Neural progenitor cell (in vitro differentiated cells): ENCODE results near the gene SLC25A47. TPM values are rescaled to one million over a fixed set of nuclear protein-coding genes. Genes with fewer than 3 reads are reported as not detected.

Experiments
- DNase-seq: peaks from one replicate; pipeline ENCODE4 v3.0.0-alpha.2; 2016; ENCODE audit warnings: low spot score
- H2AFZ ChIP-seq: fragments of 200-600 bp; sonication (generic); replicated peaks from 2 replicates; pipeline ENCODE4 v1.6.1; 2016; ENCODE audit warnings: antibody characterized with exemption
- H3F3A ChIP-seq: fragments of 200-600 bp; sonication (generic); 2 replicates; pipeline ENCODE4 v1.6.1; 2016; ENCODE audit warnings: antibody characterized with exemption, low read depth
- H3K27ac ChIP-seq: fragments of 200-600 bp; sonication (generic); 2 replicates; pipeline ENCODE4 v1.5.1; 2016; ENCODE audit warnings: mild to moderate bottlenecking
- H3K27me3 ChIP-seq: fragments of 200-600 bp; sonication (generic); 2 replicates; pipeline ENCODE4 v1.6.1; 2016; ENCODE audit warnings: mild to moderate bottlenecking, moderate library complexity
- H3K36me3 ChIP-seq: fragments of 200-600 bp; sonication (generic); 2 replicates; pipeline ENCODE4 v1.5.1; 2016
- H3K4me1 ChIP-seq: fragments of 200-600 bp; sonication (generic); 2 replicates; pipeline ENCODE4 v1.6.1; 2016; ENCODE audit warnings: mixed run types
- H3K4me2 ChIP-seq: fragments of 200-600 bp; sonication (generic); 2 replicates; pipeline ENCODE4 v1.6.1; 2016
- H3K4me3 ChIP-seq: fragments of 200-600 bp; sonication (generic); 2 replicates; pipeline ENCODE4 v1.5.1; 2016
- H3K79me2 ChIP-seq: fragments of 200-600 bp; sonication (generic); 2 replicates; pipeline ENCODE4 v1.6.1; 2016; ENCODE audit warnings: low read depth
- H3K9ac ChIP-seq: fragments of 200-600 bp; sonication (generic); 2 replicates; pipeline ENCODE4 v1.6.1; 2016
- H3K9me3 ChIP-seq: fragments of 200-600 bp; sonication (generic); 2 replicates; pipeline ENCODE4 v1.5.1; 2016; ENCODE audit warnings: low read depth
- H4K20me1 ChIP-seq: fragments of 200-600 bp; sonication (generic); 2 replicates; pipeline ENCODE4 v1.6.1; 2016; ENCODE audit warnings: low read depth
- H3K27ac Mint-ChIP-seq: 3 replicates; pipeline ENCODE4 v1.8.0; 2021; ENCODE audit warnings: mixed read lengths
- H3K27me3 Mint-ChIP-seq: 2 replicates; pipeline ENCODE4 v1.8.0; 2022; ENCODE audit warnings: low read depth, mild to moderate bottlenecking, inconsistent platforms, moderate library complexity, mixed read lengths; ENCODE audit not compliant: insufficient read depth
- H3K36me3 Mint-ChIP-seq: 3 replicates; pipeline ENCODE4 v1.8.0; 2021; ENCODE audit warnings: mixed read lengths
- H3K4me1 Mint-ChIP-seq: 3 replicates; pipeline ENCODE4 v1.8.0; 2021; ENCODE audit warnings: mixed read lengths
- H3K4me3 Mint-ChIP-seq: 3 replicates; pipeline ENCODE4 v1.8.0; 2021; ENCODE audit warnings: mild to moderate bottlenecking, moderate library complexity, mixed read lengths
- H3K9me3 Mint-ChIP-seq: 3 replicates; pipeline ENCODE4 v1.8.0; 2020; ENCODE audit warnings: mixed read lengths
- CTCF ChIP-seq: fragments of 200-600 bp; sonication (generic); IDR thresholded peaks from 2 replicates; pipeline ENCODE4 v1.5.1; 2017; ENCODE audit warnings: antibody characterized with exemption, mild to moderate bottlenecking
- EZH2 ChIP-seq: fragments of 200-600 bp; sonication (generic); IDR thresholded peaks from 2 replicates; pipeline ENCODE4 v1.6.1; 2017; ENCODE audit warnings: antibody characterized with exemption, mild to moderate bottlenecking, moderate library complexity
- EZH2phosphoT487 ChIP-seq: fragments of 200-600 bp; sonication (generic); IDR thresholded peaks from 2 replicates; pipeline ENCODE4 v1.6.1; 2017; ENCODE audit warnings: antibody characterized with exemption
- total RNA-seq: library from RNA; depleted of rRNA; stranded (reverse); fragments of >200 nt; gene quantifications from 2 replicates; pipeline ENCODE4 v1.2.3, GENCODE V29; 2015; ENCODE audit warnings: low replicate concordance

The SLC25A47 gene
- total RNA-seq, 1 donor from 2014 or later, result not detected

- no peak overlapping the region for H3K4me2 ChIP-seq
- TF ChIP-seq CTCF (no peak), EZH2 (no peak), EZH2phosphoT487 (no peak)
- no peak for DNase-seq
- no peak overlapping the region for H3K4me3 Mint-ChIP-seq
- peaks cover 6% of the 10 kb centered on the region for H3K27me3 Mint-ChIP-seq
- H2AFZ ChIP-seq, result no peak overlapping the region
- no peaks in the 10 kb centered on the region for H3K9me3 Mint-ChIP-seq
- H4K20me1 ChIP-seq, result no peaks in the 10 kb centered on the region
- H3K36me3 ChIP-seq, result no peaks in the 10 kb centered on the region
- no peaks in the 10 kb centered on the region for H3F3A ChIP-seq
- peaks cover 26% of the 10 kb centered on the region for H3K36me3 Mint-ChIP-seq
- H3K27ac ChIP-seq, result no peak overlapping the region
- no peak overlapping the region for H3K27ac Mint-ChIP-seq
- H3K9ac ChIP-seq, result no peak overlapping the region
- no peaks in the 10 kb centered on the region for H3K27me3 ChIP-seq
- no peaks in the 10 kb centered on the region for H3K4me1 ChIP-seq
- H3K79me2 ChIP-seq, result no peaks in the 10 kb centered on the region
- H3K4me1 Mint-ChIP-seq, result no peaks in the 10 kb centered on the region
- no peak overlapping the region for H3K4me3 ChIP-seq
- no peaks in the 10 kb centered on the region for H3K9me3 ChIP-seq
These were observed 25.9 kb downstream of the SLC25A47 start for GRCh38 chr14:100348784-100349685.

GRCh38 chr14:100350276-100350926 is 27.3 kb downstream of the SLC25A47 start:
- Histone ChIP-seq H3F3A (no peaks in the 10 kb centered on the region), H4K20me1 (no peaks in the 10 kb centered on the region), H3K27me3 (no peaks in the 10 kb centered on the region), H3K4me1 (no peaks in the 10 kb centered on the region), H3K4me3 (no peak overlapping the region), H3K9me3 (no peaks in the 10 kb centered on the region), H3K9ac (no peak overlapping the region), H3K36me3 (no peaks in the 10 kb centered on the region), H3K27ac (no peak overlapping the region), H3K4me2 (no peak overlapping the region), H3K79me2 (no peaks in the 10 kb centered on the region), H2AFZ (no peak overlapping the region)
- H3K27ac Mint-ChIP-seq, result no peak overlapping the region
- no peak for DNase-seq
- TF ChIP-seq CTCF (no peak), EZH2 (no peak), EZH2phosphoT487 (no peak)
- peaks cover 26% of the 10 kb centered on the region for H3K36me3 Mint-ChIP-seq
- H3K4me3 Mint-ChIP-seq, result no peak overlapping the region
- H3K4me1 Mint-ChIP-seq, result no peaks in the 10 kb centered on the region
- H3K27me3 Mint-ChIP-seq, result peaks cover 6% of the 10 kb centered on the region
- no peaks in the 10 kb centered on the region for H3K9me3 Mint-ChIP-seq

- no peaks in the 10 kb centered on the region for H3K79me2 ChIP-seq
- H3K36me3 ChIP-seq, result no peaks in the 10 kb centered on the region
- H2AFZ ChIP-seq, result no peak overlapping the region
- Mint-ChIP-seq H3K9me3 (no peaks in the 10 kb centered on the region), H3K27me3 (peaks cover 6% of the 10 kb centered on the region), H3K36me3 (peaks cover 29% of the 10 kb centered on the region), H3K4me1 (no peaks in the 10 kb centered on the region), H3K27ac (no peak overlapping the region), H3K4me3 (no peak overlapping the region)
- H3K4me2 ChIP-seq, result no peak overlapping the region
- H3K27ac ChIP-seq, result no peak overlapping the region
- no peak for DNase-seq
- TF ChIP-seq CTCF, result no peak
- no peak for TF ChIP-seq EZH2
- TF ChIP-seq EZH2phosphoT487, result no peak
- no peak overlapping the region for H3K4me3 ChIP-seq
- no peaks in the 10 kb centered on the region for H3K9me3 ChIP-seq
- H4K20me1 ChIP-seq, result no peaks in the 10 kb centered on the region
- no peak overlapping the region for H3K9ac ChIP-seq
- no peaks in the 10 kb centered on the region for H3K27me3 ChIP-seq
- no peaks in the 10 kb centered on the region for H3K4me1 ChIP-seq
- no peaks in the 10 kb centered on the region for H3F3A ChIP-seq
These were observed 27.8 kb downstream of the SLC25A47 start for GRCh38 chr14:100350986-100351385.
